Measurements from ENCODE around the gene BSG. TPM values are rescaled to one million over a fixed set of nuclear protein-coding genes. Genes with fewer than 3 reads are reported as not detected.

The BSG gene
- total and polyA plus RNA-seq, 2 experiments from 2014 or later, result 957 to 973 TPM

DNA sequence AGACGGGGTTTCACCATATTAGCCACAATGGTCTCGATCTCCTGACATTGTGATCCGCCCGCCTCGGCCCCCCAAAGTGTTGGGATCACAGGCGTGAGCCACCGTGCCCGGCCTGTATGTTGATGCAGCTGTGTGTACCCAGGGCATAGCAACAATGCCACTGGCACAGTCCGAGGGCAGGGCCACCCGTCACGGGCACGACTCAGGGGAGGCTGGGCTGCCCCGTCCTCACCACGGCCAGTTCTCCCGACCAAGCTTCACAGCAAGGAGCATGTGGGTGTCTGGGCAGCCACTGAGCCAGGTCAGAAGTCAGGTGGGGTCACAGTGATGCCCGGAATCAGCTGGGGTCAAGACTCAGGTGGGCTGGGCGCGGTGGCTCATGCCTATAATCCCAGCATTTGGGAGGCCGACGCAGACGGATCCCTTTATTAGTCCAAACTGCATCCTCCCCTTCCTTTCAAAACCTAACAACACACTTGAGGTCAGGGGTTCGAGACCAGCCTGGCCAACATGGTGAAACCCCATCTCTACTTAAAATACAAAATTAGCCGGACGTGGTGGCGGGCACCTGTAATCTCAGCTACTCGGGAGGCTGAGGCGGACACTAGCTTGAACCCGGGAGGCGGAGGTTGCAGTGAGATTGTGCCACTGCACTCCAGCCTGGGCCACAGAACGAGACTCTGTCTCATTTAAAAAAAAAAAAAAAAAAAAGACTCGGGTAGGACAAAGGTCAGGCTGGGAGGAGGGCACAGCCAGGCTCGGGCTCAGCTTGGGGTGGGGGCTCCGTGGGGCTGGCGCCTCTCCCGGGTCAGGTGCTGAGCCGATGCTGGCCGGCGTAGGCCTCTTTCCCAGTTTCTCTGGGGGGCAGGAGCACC, 42.0 kb upstream of the BSG start:
- Histone ChIP-seq H2AFZ (peak overlapping the region; percentile 81; the same call in 1 of the 2 replicates), H3K4me2 (peak overlapping the region; percentile 79), H3K27me3 (ENCODE audit: insufficient read depth) (no peaks in the 10 kb centered on the region), H3K36me3 (ENCODE audit: insufficient read depth) (no peaks in the 10 kb centered on the region), H3K9me2 (ENCODE audit: insufficient read depth) (no peaks in the 10 kb centered on the region), H4K20me1 (replicated peaks; ENCODE audit: insufficient read depth) (peaks cover 16% of the 10 kb centered on the region), H3K79me2 (replicated peaks; ENCODE audit: insufficient read depth) (peaks cover 25% of the 10 kb centered on the region), H3F3A (replicated peaks; ENCODE audit: low read depth) (peaks cover 15% of the 10 kb centered on the region), H3K27ac (ENCODE audit: low read depth) (peak overlapping the region; percentile 66; the same call in 1 of the 2 replicates), H3K4me1 (ENCODE audit: insufficient read depth) (no peaks in the 10 kb centered on the region; the same call in 1 of the 2 replicates), H3K4me3 (peak overlapping the region; percentile 79)
- Mint-ChIP-seq H3K27ac (no peak overlapping the region), H3K9me3 (0 out of 3 replicates have a peak, but pooled peaks cover 2% of the 10 kb centered on the region), H3K4me3 (peak overlapping the region; percentile 82), H3K36me3 (ENCODE audit: low read depth) (0 out of 3 replicates have a peak, but pooled peaks cover 3% of the 10 kb centered on the region), H3K27me3 (ENCODE audit: insufficient read depth, low read depth, poor library complexity) (peaks cover 21% of the 10 kb centered on the region), H3K4me1 (peaks cover 11% of the 10 kb centered on the region)
- no peak for ATAC-seq
- no peak for DNase-seq (ENCODE audit: low spot score)
- TF ChIP-seq, protein P1, sequence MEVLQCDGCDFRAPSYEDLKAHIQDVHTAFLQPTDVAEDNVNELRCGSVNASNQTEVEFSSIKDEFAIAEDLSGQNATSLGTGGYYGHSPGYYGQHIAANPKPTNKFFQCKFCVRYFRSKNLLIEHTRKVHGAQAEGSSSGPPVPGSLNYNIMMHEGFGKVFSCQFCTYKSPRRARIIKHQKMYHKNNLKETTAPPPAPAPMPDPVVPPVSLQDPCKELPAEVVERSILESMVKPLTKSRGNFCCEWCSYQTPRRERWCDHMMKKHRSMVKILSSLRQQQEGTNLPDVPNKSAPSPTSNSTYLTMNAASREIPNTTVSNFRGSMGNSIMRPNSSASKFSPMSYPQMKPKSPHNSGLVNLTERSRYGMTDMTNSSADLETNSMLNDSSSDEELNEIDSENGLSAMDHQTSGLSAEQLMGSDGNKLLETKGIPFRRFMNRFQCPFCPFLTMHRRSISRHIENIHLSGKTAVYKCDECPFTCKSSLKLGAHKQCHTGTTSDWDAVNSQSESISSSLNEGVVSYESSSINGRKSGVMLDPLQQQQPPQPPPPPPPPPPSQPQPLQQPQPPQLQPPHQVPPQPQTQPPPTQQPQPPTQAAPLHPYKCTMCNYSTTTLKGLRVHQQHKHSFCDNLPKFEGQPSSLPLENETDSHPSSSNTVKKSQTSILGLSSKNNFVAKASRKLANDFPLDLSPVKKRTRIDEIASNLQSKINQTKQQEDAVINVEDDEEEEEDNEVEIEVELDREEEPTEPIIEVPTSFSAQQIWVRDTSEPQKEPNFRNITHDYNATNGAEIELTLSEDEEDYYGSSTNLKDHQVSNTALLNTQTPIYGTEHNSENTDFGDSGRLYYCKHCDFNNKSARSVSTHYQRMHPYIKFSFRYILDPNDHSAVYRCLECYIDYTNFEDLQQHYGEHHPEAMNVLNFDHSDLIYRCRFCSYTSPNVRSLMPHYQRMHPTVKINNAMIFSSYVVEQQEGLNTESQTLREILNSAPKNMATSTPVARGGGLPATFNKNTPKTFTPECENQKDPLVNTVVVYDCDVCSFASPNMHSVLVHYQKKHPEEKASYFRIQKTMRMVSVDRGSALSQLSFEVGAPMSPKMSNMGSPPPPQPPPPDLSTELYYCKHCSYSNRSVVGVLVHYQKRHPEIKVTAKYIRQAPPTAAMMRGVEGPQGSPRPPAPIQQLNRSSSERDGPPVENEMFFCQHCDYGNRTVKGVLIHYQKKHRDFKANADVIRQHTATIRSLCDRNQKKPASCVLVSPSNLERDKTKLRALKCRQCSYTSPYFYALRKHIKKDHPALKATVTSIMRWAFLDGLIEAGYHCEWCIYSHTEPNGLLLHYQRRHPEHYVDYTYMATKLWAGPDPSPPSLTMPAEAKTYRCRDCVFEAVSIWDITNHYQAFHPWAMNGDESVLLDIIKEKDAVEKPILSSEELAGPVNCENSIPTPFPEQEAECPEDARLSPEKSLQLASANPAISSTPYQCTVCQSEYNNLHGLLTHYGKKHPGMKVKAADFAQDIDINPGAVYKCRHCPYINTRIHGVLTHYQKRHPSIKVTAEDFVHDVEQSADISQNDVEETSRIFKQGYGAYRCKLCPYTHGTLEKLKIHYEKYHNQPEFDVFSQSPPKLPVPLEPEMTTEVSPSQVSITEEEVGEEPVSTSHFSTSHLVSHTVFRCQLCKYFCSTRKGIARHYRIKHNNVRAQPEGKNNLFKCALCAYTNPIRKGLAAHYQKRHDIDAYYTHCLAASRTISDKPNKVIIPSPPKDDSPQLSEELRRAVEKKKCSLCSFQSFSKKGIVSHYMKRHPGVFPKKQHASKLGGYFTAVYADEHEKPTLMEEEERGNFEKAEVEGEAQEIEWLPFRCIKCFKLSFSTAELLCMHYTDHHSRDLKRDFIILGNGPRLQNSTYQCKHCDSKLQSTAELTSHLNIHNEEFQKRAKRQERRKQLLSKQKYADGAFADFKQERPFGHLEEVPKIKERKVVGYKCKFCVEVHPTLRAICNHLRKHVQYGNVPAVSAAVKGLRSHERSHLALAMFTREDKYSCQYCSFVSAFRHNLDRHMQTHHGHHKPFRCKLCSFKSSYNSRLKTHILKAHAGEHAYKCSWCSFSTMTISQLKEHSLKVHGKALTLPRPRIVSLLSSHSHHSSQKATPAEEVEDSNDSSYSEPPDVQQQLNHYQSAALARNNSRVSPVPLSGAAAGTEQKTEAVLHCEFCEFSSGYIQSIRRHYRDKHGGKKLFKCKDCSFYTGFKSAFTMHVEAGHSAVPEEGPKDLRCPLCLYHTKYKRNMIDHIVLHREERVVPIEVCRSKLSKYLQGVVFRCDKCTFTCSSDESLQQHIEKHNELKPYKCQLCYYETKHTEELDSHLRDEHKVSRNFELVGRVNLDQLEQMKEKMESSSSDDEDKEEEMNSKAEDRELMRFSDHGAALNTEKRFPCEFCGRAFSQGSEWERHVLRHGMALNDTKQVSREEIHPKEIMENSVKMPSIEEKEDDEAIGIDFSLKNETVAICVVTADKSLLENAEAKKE (CRISPR knock-in tag; IDR thresholded peaks at IDR 0.05), result no peak
- no peak for TF ChIP-seq JUNB (IDR thresholded peaks at IDR 0.05; ENCODE audit: unreplicated experiment)
- no peak for TF ChIP-seq ZNF114 (CRISPR knock-in tag; IDR thresholded peaks at IDR 0.05)
- TF ChIP-seq ETS1 (IDR thresholded peaks at IDR 0.05), result no peak
- TF ChIP-seq ZNF331 (CRISPR knock-in tag; IDR thresholded peaks at IDR 0.05; ENCODE audit: low read depth), result no peak
- TF ChIP-seq EZH2 (IDR thresholded peaks at IDR 0.05; ENCODE audit: low read depth, unreplicated experiment), result no peak
- TF ChIP-seq REST (IDR thresholded peaks at IDR 0.05; ENCODE audit: unreplicated experiment), result no peak
- no peak for TF ChIP-seq EZH2phosphoT487 (IDR thresholded peaks at IDR 0.05; ENCODE audit: unreplicated experiment)
- TF ChIP-seq POLR2AphosphoS5 (IDR thresholded peaks at IDR 0.05; ENCODE audit: low read depth), result no peak
- TF ChIP-seq, protein P2, sequence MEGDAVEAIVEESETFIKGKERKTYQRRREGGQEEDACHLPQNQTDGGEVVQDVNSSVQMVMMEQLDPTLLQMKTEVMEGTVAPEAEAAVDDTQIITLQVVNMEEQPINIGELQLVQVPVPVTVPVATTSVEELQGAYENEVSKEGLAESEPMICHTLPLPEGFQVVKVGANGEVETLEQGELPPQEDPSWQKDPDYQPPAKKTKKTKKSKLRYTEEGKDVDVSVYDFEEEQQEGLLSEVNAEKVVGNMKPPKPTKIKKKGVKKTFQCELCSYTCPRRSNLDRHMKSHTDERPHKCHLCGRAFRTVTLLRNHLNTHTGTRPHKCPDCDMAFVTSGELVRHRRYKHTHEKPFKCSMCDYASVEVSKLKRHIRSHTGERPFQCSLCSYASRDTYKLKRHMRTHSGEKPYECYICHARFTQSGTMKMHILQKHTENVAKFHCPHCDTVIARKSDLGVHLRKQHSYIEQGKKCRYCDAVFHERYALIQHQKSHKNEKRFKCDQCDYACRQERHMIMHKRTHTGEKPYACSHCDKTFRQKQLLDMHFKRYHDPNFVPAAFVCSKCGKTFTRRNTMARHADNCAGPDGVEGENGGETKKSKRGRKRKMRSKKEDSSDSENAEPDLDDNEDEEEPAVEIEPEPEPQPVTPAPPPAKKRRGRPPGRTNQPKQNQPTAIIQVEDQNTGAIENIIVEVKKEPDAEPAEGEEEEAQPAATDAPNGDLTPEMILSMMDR (conservative IDR thresholded peaks at IDR 0.05; ENCODE audit: low read depth in 2 of 2), result no peak
- no peak for TF ChIP-seq NANOG (IDR thresholded peaks at IDR 0.05; ENCODE audit: borderline replicate concordance)
- TF ChIP-seq CREB1 (CRISPR knock-in tag; IDR thresholded peaks at IDR 0.05; ENCODE audit: low read depth), result no peak
- TF ChIP-seq STAT1 (IDR thresholded peaks at IDR 0.05; ENCODE audit: unreplicated experiment), result no peak
